Mesenchymal stem cell (in vitro differentiated cells and primary cell): ENCODE data around the gene CYP4B1.

Experiments used
- DNase-seq: peaks from one replicate; pipeline ENCODE4 v3.0.0-alpha.2; 2013
- H2AFZ ChIP-seq: one replicate; pipeline ENCODE4 v1.6.1; 2013; ENCODE audit warnings: low read depth, mild to moderate bottlenecking, control low read depth, inconsistent platforms, low read length, moderate library complexity
- H2AK5ac ChIP-seq: 2 replicates; pipeline ENCODE4 v1.6.1; 2013; ENCODE audit warnings: low read length, moderate library complexity, mild to moderate bottlenecking, inconsistent platforms; ENCODE audit not compliant: severe bottlenecking
- H2BK120ac ChIP-seq: one replicate; pipeline ENCODE4 v1.6.1; 2013; ENCODE audit warnings: low read depth, mild to moderate bottlenecking, inconsistent platforms, low read length, moderate library complexity
- H2BK12ac ChIP-seq, 2 experiments: one replicate each; pipeline ENCODE4 v1.6.1; 2013; ENCODE audit warnings: inconsistent platforms in 2 of 2, low read length in 2 of 2, mild to moderate bottlenecking in 2 of 2, moderate library complexity in 2 of 2, control low read depth in 1 of 2
- H2BK15ac ChIP-seq: one replicate; pipeline ENCODE4 v1.6.1; 2013; ENCODE audit warnings: mild to moderate bottlenecking, low read depth, inconsistent platforms; ENCODE audit not compliant: poor library complexity, severe bottlenecking
- H2BK5ac ChIP-seq: 2 replicates; pipeline ENCODE4 v1.6.1; 2013; ENCODE audit warnings: low read depth, mild to moderate bottlenecking, low read length, control low read depth, inconsistent platforms; ENCODE audit not compliant: poor library complexity, severe bottlenecking
- H3K14ac ChIP-seq, 2 experiments: one replicate each; pipeline ENCODE4 v1.6.1; 2013; ENCODE audit warnings: inconsistent platforms in 2 of 2, low read length in 2 of 2, control low read depth in 1 of 2, mild to moderate bottlenecking in 1 of 2, moderate library complexity in 1 of 2
- H3K18ac ChIP-seq, 2 experiments: one replicate each; pipeline ENCODE4 v1.6.1; 2013; ENCODE audit warnings: inconsistent platforms in 2 of 2, low read length in 2 of 2, control low read depth in 1 of 2, low read depth in 1 of 2, mild to moderate bottlenecking in 1 of 2
- H3K23ac ChIP-seq, 2 experiments: one replicate each; pipeline ENCODE4 v1.6.1; 2013; ENCODE audit warnings: inconsistent platforms in 2 of 2, low read length in 2 of 2, mild to moderate bottlenecking in 2 of 2, moderate library complexity in 2 of 2, control low read depth in 1 of 2
- H3K27ac ChIP-seq: 2 replicates; pipeline ENCODE4 v1.5.1; 2013; ENCODE audit warnings: mild to moderate bottlenecking, moderate library complexity, low read length, control low read depth, inconsistent platforms; ENCODE audit not compliant: poor library complexity, severe bottlenecking
- H3K27me3 ChIP-seq, 2 experiments: 2 replicates each; pipeline versions ENCODE4 v1.6.1 to v1.7.0; 2013; ENCODE audit warnings: low read length in 2 of 2, mild to moderate bottlenecking in 2 of 2, moderate library complexity in 2 of 2, control low read depth in 1 of 2, inconsistent platforms in 1 of 2; ENCODE audit not compliant: control insufficient read depth in 1 of 2, insufficient read depth in 1 of 2
- H3K36me3 ChIP-seq, 2 experiments: 2 replicates each; pipeline versions ENCODE4 v1.6.1 to v1.7.0; 2013; ENCODE audit warnings: low read length in 2 of 2, control low read depth in 1 of 2, inconsistent platforms in 1 of 2, low read depth in 1 of 2, mild to moderate bottlenecking in 1 of 2; ENCODE audit not compliant: insufficient read depth in 2 of 2, control insufficient read depth in 1 of 2
- H3K4ac ChIP-seq, 2 experiments: one replicate each; pipeline ENCODE4 v1.6.1; 2013; ENCODE audit warnings: inconsistent platforms in 2 of 2, low read length in 2 of 2, mild to moderate bottlenecking in 2 of 2, moderate library complexity in 2 of 2, control low read depth in 1 of 2, low read depth in 1 of 2
- H3K4me1 ChIP-seq: 2 replicates; pipeline ENCODE4 v1.6.1; 2013; ENCODE audit warnings: low read depth, low read length, control low read depth; ENCODE audit not compliant: control insufficient read depth, insufficient read depth
- H3K4me2 ChIP-seq: 2 replicates; pipeline ENCODE4 v1.6.1; 2013; ENCODE audit warnings: low read length, mild to moderate bottlenecking, inconsistent platforms; ENCODE audit not compliant: poor library complexity, severe bottlenecking
- H3K4me3 ChIP-seq, 2 experiments: 2 replicates each; pipeline versions ENCODE4 v1.5.1 to v1.7.0; 2013; ENCODE audit warnings: low read length in 2 of 2, mild to moderate bottlenecking in 2 of 2, control low read depth in 1 of 2, low read depth in 1 of 2; ENCODE audit not compliant: insufficient read depth in 1 of 2
- H3K79me1 ChIP-seq: replicated peaks from 2 replicates; pipeline ENCODE4 v1.6.1; 2013; ENCODE audit warnings: mild to moderate bottlenecking, control low read depth, low read length, inconsistent platforms; ENCODE audit not compliant: poor library complexity, severe bottlenecking
- H3K9ac ChIP-seq: 2 replicates; pipeline ENCODE4 v1.7.0; 2013; ENCODE audit warnings: mild to moderate bottlenecking, low read length, moderate library complexity
- H3K9me3 ChIP-seq: 2 replicates; pipeline ENCODE4 v1.7.0; 2013; ENCODE audit warnings: mild to moderate bottlenecking, low read length; ENCODE audit not compliant: control insufficient read depth
- H4K8ac ChIP-seq: one replicate; pipeline ENCODE4 v1.6.1; 2013; ENCODE audit warnings: inconsistent platforms, mild to moderate bottlenecking, low read length, moderate library complexity
- H4K91ac ChIP-seq: one replicate; pipeline ENCODE4 v1.6.1; 2013; ENCODE audit warnings: mild to moderate bottlenecking, low read length, inconsistent platforms
- WGBS: methylation state at CpG from one replicate; pipeline ENCODE4 v1.1.7; 2013; ENCODE audit warnings: mixed read lengths; 5-methylcytosine and 5-hydroxymethylcytosine counted together

Gene CYP4B1

DNA sequence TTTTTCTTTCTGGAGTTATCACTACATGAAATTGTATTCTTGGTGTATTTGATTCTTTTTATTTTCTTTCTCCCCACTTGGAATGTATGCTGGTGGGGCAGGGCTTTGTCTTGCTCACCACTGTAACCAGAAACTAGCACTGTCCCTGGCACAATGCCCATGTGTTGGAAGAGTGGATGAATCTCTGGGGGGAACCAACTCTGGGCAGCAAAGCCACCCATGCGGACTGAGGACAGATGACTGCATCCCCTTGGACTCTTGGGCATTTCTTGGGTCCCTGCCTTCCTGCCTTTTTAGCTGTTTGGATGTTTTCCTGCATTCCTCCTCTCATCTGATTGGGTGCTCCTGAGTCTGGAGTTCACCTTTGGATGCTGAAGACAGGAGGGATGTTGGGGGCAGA lies 6.1 kb downstream of the CYP4B1 start:
- 87% methylated on average over 1 of the region's 1 CpG for WGBS
- no peaks in the 10 kb centered on the region for H3K36me3 ChIP-seq

DNA sequence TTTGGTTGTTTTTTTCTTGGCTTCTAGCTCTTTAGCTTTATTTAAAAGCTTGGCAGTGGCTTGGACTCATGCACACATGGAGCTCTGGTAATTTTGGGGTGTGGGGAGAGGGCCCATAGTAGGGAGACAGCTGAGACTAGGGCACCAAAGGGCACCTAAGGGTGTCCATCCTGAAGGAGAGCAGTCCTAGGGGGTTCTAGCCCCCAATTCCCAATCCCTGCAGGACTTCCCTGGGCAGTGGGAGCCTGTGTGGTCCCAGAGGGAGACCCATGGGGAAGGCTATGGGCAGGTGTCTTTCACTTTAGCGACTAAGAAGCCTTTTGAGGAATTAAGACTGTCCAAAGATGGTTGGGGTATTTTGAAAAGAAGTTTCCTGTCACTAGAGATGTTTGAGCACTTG lies 6.9 kb downstream of the CYP4B1 start:
- no peaks in the 10 kb centered on the region for H3K79me1 ChIP-seq
- H3K4me3 ChIP-seq, result peak overlapping the region in 1 of 2 experiments; percentile 55
- no peak overlapping the region for H2BK5ac ChIP-seq
- no peak for DNase-seq
- H3K27ac ChIP-seq, result no peak overlapping the region
- no peak overlapping the region for H4K8ac ChIP-seq
- no peak overlapping the region for H2BK120ac ChIP-seq
- no peak overlapping the region for H4K91ac ChIP-seq
- H3K23ac ChIP-seq, result no peak overlapping the region
- H2BK15ac ChIP-seq, result no peak overlapping the region
- H3K27me3 ChIP-seq, result peaks cover 0 to 13% of the 10 kb centered on the region in 2 experiments
- H3K9me3 ChIP-seq, result no peaks in the 10 kb centered on the region
- no peak overlapping the region for H3K9ac ChIP-seq
- H3K4me2 ChIP-seq, result no peak overlapping the region
- no peaks in the 10 kb centered on the region for H3K36me3 ChIP-seq
- H2BK12ac ChIP-seq, result no peak overlapping the region
- H3K4ac ChIP-seq, result no peak overlapping the region
- no peak overlapping the region for H3K14ac ChIP-seq
- WGBS, result 56% methylated on average over 1 of the region's 1 CpG
- no peak overlapping the region for H2AK5ac ChIP-seq
- no peak overlapping the region for H3K18ac ChIP-seq
- no peaks in the 10 kb centered on the region for H3K4me1 ChIP-seq
- no peak overlapping the region for H2AFZ ChIP-seq

More for the DNA sequence above, 6.1 kb downstream of the CYP4B1 start:
- Histone ChIP-seq H2BK120ac (no peak overlapping the region), H3K79me1 (no peaks in the 10 kb centered on the region), H3K23ac (no peak overlapping the region), H2AFZ (no peak overlapping the region), H4K91ac (no peak overlapping the region), H3K4me3 (no peak overlapping the region), H3K27me3 (peaks cover 0 to 13% of the 10 kb centered on the region in 2 experiments), H3K4ac (no peak overlapping the region), H3K9me3 (no peaks in the 10 kb centered on the region), H3K27ac (no peak overlapping the region), H2BK5ac (no peak overlapping the region), H4K8ac (no peak overlapping the region), H2AK5ac (no peak overlapping the region), H2BK15ac (no peak overlapping the region), H2BK12ac (no peak overlapping the region), H3K14ac (no peak overlapping the region), H3K9ac (no peak overlapping the region), H3K18ac (no peak overlapping the region), H3K4me2 (no peak overlapping the region), H3K4me1 (no peaks in the 10 kb centered on the region)
- no peak for DNase-seq

- Histone ChIP-seq H2AK5ac (no peak overlapping the region), H2AFZ (no peak overlapping the region), H3K9ac (no peak overlapping the region), H3K36me3 (no peaks in the 10 kb centered on the region), H3K4me2 (no peak overlapping the region), H2BK12ac (no peak overlapping the region), H2BK120ac (no peak overlapping the region), H3K27ac (no peak overlapping the region), H3K4me1 (no peaks in the 10 kb centered on the region), H2BK15ac (no peak overlapping the region), H3K9me3 (no peaks in the 10 kb centered on the region), H3K4me3 (peak overlapping the region in 1 of 2 experiments; percentile 55), H4K8ac (no peak overlapping the region), H3K18ac (no peak overlapping the region), H3K79me1 (no peaks in the 10 kb centered on the region), H4K91ac (no peak overlapping the region), H3K4ac (no peak overlapping the region), H3K23ac (no peak overlapping the region), H2BK5ac (no peak overlapping the region), H3K27me3 (peaks cover 0 to 13% of the 10 kb centered on the region in 2 experiments), H3K14ac (no peak overlapping the region)
- no peak for DNase-seq
- WGBS, result 70% methylated on average over 13 of the region's 13 CpGs
These were observed 7.6 kb downstream of the CYP4B1 start for GRCh38 chr1:46806196-46807020.

DNA sequence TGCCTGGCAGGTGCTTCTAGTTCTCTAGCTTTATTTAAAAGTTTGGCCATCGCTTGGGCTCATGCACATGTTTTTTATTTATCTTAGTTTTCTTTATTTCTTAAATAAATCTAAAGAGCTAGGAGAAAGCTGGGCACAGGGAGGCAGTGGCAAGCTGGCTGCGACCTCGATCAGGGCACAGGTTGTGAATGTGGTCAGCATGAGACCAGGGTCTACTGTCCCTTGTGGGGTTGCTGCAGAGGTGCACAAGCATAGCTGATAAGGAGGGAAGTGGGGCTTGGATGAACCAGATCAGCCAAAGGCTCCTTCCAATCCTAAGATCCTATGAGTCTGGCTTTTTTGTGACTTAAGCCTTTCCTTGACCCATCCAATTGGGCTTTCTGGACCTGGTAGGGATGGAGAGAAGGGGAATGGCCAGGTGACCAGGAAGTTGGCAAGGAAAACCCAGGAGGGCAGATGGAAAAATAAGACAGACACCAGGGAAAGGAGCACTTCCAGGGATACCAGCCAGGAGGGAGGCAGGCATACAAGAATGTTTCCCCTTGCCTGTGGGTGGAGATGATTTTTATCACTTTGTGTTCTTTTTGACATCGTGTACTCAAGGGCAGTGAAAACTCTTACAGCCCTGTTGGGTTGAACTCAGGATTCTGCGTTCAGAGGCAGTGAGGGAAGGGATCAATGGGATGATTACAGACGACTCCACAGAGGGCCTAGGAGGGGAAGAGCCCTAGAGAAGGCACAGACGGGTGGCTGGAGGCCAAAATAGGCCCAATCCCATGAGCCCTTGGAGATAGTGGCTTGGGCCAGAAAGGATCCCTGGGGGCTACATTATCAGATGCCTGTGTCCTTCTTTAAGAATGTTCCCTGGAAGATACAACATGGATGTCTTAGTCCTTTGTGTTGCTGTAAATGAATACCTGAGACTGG lies 8.5 kb downstream of the CYP4B1 start:
- H3K4me2 ChIP-seq, result no peak overlapping the region
- no peak overlapping the region for H2BK15ac ChIP-seq
- H4K91ac ChIP-seq, result no peak overlapping the region
- no peak overlapping the region for H3K9ac ChIP-seq
- no peak overlapping the region for H3K4ac ChIP-seq
- H2AFZ ChIP-seq, result no peak overlapping the region
- H3K23ac ChIP-seq, result no peak overlapping the region
- no peak overlapping the region for H2AK5ac ChIP-seq
- no peak overlapping the region for H3K27ac ChIP-seq
- H3K4me1 ChIP-seq, result no peaks in the 10 kb centered on the region
- no peak overlapping the region for H3K14ac ChIP-seq
- no peak overlapping the region for H2BK120ac ChIP-seq
- H3K4me3 ChIP-seq, result no peak overlapping the region
- H4K8ac ChIP-seq, result no peak overlapping the region
- H3K27me3 ChIP-seq, result peaks cover 0 to 13% of the 10 kb centered on the region in 2 experiments
- H2BK12ac ChIP-seq, result no peak overlapping the region
- no peak for DNase-seq
- H2BK5ac ChIP-seq, result no peak overlapping the region
- no peaks in the 10 kb centered on the region for H3K36me3 ChIP-seq
- no peaks in the 10 kb centered on the region for H3K79me1 ChIP-seq
- no peak overlapping the region for H3K18ac ChIP-seq
- no peaks in the 10 kb centered on the region for H3K9me3 ChIP-seq
- WGBS, result 58% methylated on average over 6 of the region's 7 CpGs
